Body of pancreas (tissue), 4 donors: ENCODE measurements around the gene PTCD1.

Source experiments
- POLR2A ChIP-seq, 3 donors: fragments of 450-650 bp; IDR thresholded peaks; one replicate each; pipeline ENCODE4 v1.6.1; 2016; ENCODE audit warnings: antibody characterized with exemption in 3 of 3, mild to moderate bottlenecking in 2 of 3
- TF ChIP-seq, protein P1 (sequence below), 7 experiments: fragments of 450-650 bp in 4 of 7; fragments of 200-600 bp in 3 of 7; sonication (generic) in 3 of 7; IDR thresholded peaks; one replicate each; pipeline ENCODE4 v1.5.1; 2016 to 2019; ENCODE audit warnings: antibody characterized with exemption in 7 of 7

DNA sequence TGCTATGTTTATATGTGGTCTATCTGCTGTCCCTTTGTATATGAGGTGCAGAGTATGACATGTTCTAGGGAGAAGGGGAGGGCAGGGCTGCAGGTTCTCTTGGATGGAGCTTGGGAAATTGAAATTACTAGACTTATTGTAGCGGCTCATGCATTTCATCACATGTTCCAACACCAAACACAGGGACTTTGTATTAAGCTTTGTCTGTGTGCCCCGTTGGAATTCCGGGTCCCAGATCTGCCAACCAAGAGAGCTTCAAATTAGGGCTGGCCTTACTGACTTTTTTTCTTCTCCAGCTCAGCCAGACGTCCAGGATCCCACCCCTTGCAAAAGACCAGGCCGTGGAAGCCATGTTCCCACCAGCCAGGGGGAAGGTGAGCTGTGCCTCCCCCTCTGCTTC, 37.5 kb upstream of the PTCD1 start:
- TF ChIP-seq POLR2A (IDR thresholded peaks at IDR 0.05) = no peak
- TF ChIP-seq, protein P1, sequence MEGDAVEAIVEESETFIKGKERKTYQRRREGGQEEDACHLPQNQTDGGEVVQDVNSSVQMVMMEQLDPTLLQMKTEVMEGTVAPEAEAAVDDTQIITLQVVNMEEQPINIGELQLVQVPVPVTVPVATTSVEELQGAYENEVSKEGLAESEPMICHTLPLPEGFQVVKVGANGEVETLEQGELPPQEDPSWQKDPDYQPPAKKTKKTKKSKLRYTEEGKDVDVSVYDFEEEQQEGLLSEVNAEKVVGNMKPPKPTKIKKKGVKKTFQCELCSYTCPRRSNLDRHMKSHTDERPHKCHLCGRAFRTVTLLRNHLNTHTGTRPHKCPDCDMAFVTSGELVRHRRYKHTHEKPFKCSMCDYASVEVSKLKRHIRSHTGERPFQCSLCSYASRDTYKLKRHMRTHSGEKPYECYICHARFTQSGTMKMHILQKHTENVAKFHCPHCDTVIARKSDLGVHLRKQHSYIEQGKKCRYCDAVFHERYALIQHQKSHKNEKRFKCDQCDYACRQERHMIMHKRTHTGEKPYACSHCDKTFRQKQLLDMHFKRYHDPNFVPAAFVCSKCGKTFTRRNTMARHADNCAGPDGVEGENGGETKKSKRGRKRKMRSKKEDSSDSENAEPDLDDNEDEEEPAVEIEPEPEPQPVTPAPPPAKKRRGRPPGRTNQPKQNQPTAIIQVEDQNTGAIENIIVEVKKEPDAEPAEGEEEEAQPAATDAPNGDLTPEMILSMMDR (IDR thresholded peaks at IDR 0.05) = no peak
